HG02763 (cell line): ENCODE measurements around the gene OPHN1.
"Not testable (repeated sequence)": the region's sequence is repeated elsewhere in the genome, so short reads cannot be mapped to it uniquely, and the experiment has no call there.

ENCODE experiments used
- ATAC-seq: cut with Tn5 transposase; IDR thresholded peaks from one replicate; pipeline ENCODE4 v1.9.1; 2021; ENCODE audit warnings: mild to moderate bottlenecking, moderate library complexity; ENCODE audit not compliant: unreplicated experiment

OPHN1 gene

DNA sequence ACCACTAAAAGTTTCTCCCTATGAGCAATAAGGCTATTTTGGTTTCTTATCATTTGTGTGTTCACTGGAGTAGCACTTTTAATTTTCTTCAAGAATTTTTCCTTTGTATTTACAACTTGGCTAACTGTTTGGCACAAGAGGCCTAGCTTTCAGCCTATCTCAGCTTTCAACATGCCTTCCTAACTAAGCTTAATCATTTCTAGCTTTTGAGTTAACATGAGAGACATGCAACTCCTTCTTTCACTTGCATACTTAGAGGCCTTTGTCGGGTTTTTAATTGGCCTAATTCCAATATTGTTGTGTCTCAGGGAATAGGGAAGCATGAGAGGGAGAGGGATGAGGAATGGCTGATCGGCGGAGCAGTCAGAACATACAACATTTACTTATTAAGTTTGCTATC lies 349.8 kb downstream of the OPHN1 start:
- ATAC-seq: no peak

DNA sequence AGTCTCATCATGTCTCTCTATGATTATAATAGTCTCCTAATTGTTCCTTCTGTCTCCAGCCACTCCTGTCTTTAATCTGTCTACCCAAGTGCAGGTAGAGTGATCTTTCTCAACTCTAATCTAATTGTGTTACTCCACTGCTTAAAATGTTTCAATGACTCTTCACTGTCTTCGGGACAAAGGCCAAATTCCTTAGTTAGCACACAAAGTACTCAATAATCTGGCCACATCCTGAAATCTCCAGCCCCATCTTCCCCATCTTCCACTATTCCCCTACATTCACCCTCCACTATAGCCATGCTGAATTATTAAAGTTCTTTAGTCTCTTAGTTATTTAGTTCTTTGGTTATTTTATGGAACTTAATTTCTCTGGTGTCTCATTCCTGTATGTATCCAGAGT lies 353.3 kb downstream of the OPHN1 start:
- ATAC-seq: no peak

DNA sequence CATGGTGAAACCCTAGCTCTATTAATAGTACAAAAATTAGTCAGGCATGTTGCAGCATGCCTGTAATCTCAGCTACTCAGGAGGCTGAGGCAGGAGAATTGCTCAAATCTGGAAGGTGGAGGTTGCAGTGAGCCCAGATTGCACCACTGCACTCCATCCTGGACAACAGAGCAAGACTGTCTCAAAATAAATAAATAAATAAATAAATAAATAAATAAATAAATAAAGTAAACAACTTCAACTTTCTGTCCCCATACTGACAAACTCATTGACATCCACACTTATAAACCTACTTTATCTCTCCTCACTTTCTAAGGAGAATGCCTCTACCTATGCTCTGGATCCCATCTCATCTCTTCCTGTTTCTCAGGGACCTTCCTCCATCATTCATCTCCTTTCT lies 354.5 kb downstream of the OPHN1 start:
- ATAC-seq: not testable (repeated sequence)

DNA sequence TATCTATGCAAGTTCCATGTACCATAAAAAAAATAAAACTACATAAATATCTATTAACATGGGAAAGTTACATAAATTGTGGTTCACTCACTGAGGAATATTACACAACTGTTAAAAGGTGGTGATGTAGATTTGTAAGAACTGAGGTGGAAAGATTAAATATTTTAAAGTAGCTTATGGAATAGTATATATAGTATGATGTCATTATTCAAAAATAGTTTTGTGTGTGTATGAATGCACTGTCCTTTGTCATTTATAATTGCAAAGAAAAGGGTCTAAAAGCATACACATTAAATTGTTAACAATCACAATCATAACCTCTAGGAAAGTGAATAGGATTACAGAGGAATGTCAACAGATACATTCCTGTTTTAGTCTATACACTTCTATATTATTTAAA lies 355.9 kb downstream of the OPHN1 start:
- ATAC-seq: no peak

DNA sequence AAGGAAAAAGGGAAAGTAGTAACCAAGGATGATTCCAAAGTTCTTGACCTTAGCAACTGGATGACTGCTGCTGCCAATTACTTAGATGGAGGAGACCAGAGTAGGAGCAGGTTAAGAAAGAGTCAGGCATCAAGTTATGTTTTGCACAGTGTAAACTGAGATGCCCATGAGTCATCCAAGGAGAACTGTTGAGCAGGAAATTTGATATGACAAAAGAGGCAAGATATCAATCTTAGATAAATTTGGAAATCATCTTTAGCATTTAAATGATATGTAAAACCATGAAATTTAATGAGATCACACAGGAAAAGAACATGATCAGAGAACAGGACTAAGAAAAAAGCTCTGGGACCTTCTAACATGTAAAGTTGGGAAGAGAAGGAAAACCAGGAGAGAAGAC lies 361.3 kb downstream of the OPHN1 start:
- no peak for ATAC-seq

- not testable (repeated sequence) for ATAC-seq
These were observed 363.2 kb downstream of the OPHN1 start for GRCh38 chrX:68070119-68070518.

DNA sequence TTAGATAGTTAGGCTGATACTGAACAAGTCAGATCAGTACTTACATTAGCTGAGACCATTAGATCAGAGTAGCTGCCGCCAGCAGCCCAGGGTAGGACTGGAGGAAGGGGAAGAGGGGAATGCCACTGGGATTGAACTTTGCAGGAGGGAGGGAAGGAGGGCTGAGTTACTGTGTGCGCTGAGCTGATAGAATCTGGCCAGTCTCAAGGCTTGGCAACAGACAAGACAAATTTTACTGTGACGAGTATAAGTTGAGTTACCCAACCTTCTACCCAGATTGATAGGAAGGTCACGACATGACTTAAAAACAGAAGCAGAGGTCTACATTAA lies 372.1 kb downstream of the OPHN1 start:
- no peak for ATAC-seq

- ATAC-seq: no peak
These were observed 372.6 kb downstream of the OPHN1 start for GRCh38 chrX:68060506-68061205.

GRCh38 chrX:68059469-68059868 lies 373.8 kb downstream of the OPHN1 start:
- no peak for ATAC-seq

GRCh38 chrX:68049466-68049865 lies 383.8 kb downstream of the OPHN1 start:
- ATAC-seq: no peak

DNA sequence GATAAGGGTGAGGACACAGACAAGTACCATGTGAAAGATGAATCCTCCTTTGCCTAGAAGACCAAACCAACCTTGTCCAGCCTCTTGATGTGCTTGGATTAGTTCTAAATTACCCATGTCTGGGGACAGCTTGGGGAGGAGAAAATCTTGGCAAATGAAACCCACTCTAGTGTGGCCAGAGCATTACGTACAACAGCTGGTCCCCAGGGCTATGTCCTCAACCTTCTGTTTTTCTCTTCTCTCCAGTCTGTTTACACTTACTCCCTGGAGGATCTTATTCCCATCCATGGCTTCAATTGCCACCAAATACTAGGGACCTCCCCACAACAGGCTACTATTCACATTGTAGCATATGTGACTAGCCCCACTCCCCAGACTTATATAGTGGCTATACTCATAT lies 384.5 kb downstream of the OPHN1 start:
- no peak for ATAC-seq

DNA sequence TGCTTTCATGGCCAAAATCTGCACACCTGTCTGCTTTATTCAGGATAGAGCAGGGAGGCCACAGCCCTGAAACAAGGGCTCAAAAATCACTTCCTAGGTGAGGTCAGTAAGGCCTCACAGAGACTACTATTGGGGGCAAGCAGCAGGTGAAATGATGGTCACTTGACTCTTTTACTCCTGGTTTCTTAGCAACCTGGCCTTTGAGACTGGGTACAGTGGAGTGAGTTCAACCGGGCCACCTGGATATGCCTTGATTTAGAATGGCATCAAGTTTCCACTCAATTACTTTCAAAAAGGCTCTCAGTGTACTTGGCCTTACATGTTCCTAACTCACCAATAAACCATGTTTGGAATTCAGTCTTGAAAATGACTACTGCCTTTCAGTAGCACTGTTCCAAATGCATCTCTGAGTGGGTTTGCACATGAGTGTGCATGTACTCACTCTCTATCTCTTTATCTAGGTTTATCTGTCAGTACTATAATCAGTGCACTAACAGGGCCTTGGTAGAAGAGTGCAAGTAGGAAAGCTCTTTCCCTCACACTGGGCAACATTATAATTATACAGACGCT lies 388.2 kb downstream of the OPHN1 start:
- no peak for ATAC-seq

DNA sequence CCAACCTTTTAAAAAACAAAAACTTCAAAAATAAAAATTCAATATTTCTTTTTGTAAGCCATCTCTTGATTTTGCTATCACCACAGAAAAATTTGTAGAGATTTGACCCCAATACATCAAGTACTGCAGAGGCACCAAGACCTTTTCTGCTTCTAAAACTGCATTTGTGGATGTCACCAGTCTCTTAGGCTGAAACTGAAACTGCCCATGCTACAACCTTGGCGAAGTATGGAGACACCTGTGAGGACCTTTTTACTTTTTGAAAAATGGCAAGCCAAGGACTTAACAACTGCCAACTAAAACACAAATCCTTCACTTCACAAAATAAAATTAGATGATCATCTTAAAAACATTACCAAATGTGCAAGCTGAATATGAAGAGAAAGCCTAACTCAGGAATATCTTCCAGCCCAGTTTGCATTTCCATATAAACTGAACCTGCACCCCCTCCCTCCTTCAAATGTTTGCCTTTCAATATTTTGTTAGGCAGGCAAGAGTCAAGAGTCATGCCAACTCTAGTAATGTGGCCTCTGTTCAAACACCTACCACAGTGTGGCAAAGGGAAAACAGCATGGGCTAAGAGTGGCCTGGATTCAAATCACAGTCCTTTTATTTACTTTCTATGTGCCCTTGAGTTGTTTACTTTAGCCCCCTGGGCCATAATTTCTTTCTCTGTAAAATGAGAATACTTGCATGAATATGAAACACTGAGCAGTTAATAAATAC lies 389.4 kb downstream of the OPHN1 start:
- ATAC-seq: no peak

GRCh38 chrX:68041110-68041509 lies 392.2 kb downstream of the OPHN1 start:
- ATAC-seq: no peak

- no peak for ATAC-seq
These were observed 414.8 kb downstream of the OPHN1 start for GRCh38 chrX:68018248-68019203.

- ATAC-seq: no peak
These were observed 434.8 kb downstream of the OPHN1 start for GRCh38 chrX:67998540-67998939.
